ENCODE measurements around the gene ZNF74.
A peak's percentile ranks its signal among the peaks of the same experiment; 100 is the strongest.
"Not testable (repeated sequence)": the region's sequence is repeated elsewhere in the genome, so short reads cannot be mapped to it uniquely, and the experiment has no call there.

The ZNF74 gene

DNA sequence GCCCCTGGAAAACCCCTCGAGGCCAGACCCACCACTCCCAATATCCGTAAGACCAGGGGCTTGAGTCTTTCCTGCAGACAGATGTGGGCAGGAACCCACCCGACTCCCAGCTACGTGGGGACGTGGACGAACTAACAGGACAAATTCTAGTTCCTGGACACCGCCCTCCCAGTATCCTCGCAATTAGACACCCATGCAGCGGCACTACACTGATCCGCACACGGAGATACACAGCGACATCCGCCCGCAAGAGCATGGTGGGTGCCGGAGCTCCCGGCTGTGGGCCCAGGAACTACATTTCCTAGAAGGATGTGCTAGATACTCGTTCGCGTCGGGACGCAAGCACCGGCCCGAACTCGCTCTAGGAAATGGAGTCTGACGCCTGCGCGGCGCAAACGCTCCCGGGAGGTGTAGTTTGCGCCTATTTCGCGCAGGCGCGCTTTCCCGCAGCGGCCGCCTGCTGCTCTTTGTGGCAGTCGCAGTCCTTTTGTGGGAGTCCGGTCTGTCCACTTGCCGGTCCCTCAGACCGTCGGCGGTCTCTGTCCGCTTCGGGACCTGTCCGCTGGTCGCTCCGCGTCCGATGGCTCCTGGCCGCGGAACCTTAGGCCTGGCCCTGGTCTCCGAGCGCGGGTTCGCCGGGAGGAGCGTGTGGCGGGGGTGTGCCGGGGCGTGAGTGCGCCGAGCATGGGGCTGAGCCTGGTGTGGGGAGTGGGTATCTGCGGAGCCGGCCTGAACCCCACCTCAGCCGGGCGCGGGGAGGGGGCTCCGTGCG is at the start of gene ZNF74:
Gene ZNF74 (plus strand): TSS at position 447 of the 772 bp plus-strand sequence. CDS start 478 bp downstream, outside the sequence.
- peak; percentile 51 to 56 for DNase-seq (ENCODE audit: low read depth in 2 of 2, low spot score in 1 of 2)

DNA sequence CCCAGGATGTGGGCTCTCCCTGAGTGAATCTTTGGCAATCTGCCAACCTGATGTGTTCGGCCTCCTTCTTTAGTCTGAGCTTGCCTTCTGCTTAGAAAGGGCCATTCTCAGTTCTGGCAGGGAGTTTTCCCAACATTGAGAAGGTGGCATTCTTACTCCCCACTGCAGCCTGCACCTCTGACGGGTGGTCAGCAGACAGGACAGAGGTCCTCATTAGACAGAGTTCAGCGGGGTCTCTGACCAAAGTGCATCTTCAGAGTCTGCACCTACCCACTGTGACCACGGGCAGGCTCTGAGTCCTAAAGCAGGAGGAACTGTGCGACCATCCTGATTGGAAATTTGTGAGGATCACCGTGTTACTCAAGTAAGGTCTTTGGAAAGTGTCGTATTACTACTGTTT is 47.4 kb upstream of the ZNF74 start:
- DNase-seq (ENCODE audit: low read depth in 2 of 2, low spot score in 1 of 2): not testable (repeated sequence)

DNA sequence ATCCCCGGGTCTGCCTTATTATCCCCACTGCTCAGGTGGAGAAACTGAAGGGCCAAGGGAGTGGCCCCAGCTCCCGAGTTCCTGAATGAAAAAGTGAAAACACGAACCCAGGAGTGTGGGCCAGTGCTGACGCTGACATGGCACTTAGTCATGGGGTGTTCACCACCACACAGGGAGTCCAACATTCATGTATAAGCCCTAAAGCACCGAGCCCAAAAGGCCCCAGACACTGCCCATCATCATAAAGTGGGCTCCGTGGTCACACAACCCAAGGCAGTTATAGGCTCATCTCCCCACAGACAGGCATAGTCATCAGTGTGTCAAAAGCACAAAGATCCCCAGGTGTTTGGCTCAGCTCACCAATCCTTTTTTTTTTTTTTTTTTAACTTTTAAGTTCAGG is 41.4 kb upstream of the ZNF74 start:
- not testable (repeated sequence) for DNase-seq (ENCODE audit: low read depth in 2 of 2, low spot score in 1 of 2)

DNA sequence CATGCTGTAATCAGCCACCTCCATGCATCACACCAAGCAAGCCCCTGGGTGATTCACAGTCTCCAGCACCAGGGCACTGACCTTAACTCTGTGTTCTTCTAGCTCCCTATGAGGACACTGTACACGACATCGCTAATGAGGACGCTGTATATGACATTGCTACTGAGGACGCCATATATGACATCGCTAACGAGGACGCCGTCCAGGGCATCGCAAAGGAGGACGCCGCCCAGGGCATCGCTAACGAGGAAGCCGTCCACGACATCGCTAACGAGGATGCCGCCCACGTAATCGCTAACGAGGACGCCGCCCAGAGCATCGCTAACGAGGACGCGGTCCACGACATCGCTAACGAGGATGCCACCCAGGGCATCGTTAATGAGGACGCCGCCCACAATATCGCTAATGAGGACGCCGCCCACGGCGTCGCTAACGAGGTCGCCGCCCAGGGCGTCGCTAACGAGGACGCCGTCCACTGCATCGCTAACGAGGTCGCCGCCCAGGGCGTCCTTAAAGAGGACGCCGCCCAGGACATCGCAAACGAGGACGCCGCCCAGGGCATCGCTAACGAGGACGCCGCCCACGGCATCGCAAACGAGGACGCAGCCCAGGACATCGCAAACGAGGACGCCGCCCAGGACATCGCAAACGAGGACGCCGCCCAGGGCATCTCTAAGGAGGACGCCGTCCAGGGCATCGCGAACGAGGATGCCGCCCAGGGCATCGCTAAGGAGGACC is 39.5 kb upstream of the ZNF74 start:
- no peak for DNase-seq (ENCODE audit: low read depth in 2 of 2, low spot score in 1 of 2)

DNA sequence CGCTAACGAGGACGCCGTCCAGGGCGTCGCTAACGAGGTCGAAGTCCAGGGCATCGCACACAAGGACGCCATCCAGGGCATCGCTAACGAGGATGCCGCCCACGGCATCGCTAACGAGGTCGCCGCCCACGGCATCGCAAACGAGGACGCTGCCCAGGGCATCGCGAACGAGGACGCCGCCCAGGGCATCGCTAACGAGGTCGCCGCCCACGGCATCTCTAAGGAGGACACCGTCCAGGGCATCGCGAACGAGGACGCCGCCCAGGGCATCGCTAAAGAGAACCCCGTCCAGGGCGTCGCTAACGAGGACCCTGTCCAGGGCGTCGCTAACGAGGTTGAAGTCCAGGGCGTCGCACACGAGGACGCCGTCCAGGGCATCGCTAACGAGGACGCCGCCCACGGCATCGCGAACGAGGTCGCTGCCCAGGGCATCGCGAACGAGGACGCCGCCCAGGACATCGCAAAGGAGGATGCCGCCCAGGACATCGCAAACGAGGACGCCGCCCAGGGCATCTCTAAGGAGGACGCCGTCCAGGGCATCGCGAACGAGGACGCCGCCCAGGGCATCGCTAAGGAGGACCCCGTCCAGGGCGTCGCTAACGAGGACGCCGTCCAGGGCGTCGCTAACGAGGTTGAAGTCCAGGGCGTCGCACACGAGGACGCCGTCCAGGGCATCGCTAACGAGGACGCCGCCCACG is 37.9 kb upstream of the ZNF74 start:
- not testable (repeated sequence) for DNase-seq (ENCODE audit: low read depth in 2 of 2, low spot score in 1 of 2)

DNA sequence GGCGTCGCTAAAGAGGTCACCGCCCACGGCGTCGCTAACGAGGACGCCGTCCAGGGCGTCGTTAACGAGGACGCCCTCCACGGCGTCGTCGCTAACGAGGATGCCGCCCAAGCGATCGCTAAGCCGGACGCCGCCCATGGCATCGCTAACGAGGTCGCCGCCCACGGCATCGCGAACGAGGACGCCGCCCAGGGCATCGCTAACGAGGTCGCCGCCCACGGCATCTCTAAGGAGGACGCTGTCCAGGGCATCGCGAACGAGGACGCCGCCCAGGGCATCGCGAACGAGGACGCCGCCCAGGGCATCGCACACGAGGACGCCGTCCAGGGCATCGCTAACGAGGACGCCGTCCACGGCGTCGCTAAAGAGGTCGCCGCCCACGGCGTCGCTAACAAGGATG is 37.0 kb upstream of the ZNF74 start:
- not testable (repeated sequence) for DNase-seq (ENCODE audit: low read depth in 2 of 2, low spot score in 1 of 2)

DNA sequence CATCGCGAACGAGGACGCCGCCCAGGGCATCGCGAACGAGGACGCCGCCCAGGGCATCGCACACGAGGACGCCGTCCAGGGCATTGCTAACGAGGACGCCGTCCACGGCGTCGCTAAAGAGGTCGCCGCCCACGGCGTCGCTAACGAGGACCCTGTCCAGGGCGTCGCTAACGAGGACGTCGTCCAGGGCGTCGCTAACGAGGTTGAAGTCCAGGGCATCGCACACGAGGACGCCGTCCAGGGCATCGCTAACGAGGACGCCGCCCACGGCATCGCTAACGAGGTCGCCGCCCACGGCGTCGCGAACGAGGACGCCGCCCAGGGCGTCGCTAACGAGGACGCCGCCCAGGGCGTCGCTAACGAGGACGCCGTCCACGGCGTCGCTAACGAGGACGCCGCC is 36.0 kb upstream of the ZNF74 start:
- DNase-seq (ENCODE audit: low read depth in 2 of 2, low spot score in 1 of 2): not testable (repeated sequence)

DNA sequence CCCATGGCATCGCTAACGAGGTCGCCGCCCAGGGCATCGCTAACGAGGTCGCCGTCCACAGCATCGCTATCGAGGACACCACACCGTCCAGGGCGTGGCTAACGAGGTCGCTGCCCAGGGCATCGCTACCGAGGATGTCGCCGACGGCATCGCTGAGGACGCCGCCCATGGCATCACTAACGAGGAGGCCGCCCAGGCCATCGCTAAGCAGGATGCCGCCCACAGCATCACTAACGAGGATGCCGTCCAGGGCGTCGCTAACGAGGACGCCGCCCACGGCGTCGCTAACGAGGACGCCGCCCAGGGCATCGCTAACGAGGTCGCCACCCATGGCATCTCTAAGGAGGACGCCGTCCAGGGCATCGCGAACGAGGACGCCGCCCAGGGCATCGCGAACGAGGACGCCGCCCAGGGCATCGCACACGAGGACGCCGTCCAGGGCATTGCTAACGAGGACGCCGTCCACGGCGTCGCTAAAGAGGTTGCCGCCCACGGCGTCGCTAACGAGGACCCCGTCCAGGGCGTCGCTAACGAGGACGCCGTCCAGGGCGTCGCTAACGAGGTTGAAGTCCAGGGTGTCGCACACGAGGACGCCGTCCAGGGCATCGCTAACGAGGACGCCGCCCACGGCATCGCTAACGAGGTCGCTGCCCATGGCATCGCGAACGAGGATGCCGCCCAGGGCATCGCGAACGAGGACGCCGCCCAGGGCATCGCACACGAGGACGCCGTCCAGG is 35.3 kb upstream of the ZNF74 start:
- DNase-seq (ENCODE audit: low read depth in 2 of 2, low spot score in 1 of 2): not testable (repeated sequence)

DNA sequence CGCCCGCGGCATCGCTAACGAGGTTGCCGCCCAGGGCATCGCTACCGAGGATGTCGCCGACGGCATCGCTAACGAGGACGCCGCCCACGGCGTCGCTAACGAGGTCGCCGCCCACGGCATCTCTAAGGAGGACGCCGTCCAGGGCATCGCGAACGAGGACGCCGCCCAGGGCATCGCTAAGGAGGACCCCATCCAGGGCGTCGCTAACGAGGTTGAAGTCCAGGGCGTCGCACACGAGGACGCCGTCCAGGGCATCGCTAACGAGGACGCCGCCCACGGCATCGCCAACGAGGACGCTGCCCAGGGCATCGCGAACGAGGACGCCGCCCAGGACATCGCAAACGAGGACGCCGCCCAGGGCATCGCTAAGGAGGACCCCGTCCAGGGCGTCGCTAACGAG is 33.7 kb upstream of the ZNF74 start:
- DNase-seq (ENCODE audit: low read depth in 2 of 2, low spot score in 1 of 2): not testable (repeated sequence)

DNA sequence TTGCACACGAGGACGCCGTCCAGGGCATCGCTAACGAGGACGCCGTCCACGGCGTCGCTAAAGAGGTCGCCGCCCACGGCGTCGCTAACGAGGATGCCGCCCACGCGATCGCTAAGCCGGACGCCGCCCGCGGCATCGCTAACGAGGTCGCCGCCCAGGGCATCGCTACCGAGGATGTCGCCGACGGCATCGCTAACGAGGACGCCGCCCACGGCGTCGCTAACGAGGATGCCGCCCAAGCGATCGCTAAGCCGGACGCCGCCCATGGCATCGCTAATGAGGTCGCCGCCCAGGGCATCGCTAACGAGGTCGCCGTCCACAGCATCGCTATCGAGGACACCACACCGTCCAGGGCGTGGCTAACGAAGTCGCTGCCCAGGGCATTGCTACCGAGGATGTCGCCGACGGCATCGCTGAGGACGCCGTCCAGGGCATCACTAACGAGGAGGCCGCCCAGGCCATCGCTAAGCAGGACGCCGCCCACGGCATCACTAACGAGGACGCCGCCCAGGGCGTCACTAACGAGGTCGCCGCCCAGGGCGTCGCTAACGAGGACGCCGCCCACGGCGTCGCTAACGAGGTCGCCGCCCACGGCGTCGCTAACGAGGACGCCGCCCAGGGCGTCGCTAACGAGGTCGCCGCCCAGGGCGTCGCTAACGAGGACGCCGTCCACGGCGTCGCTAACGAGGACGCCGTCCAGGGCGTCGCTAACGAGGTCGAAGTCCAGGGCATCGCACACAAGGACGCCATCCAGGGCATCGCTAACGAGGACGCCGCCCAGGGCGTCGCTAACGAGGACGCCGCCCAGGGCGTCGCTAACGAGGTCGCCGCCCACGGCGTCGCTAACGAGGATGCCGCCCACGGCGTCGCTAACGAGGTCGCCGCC is 32.8 kb upstream of the ZNF74 start:
- not testable (repeated sequence) for DNase-seq (ENCODE audit: low read depth in 2 of 2, low spot score in 1 of 2)

DNA sequence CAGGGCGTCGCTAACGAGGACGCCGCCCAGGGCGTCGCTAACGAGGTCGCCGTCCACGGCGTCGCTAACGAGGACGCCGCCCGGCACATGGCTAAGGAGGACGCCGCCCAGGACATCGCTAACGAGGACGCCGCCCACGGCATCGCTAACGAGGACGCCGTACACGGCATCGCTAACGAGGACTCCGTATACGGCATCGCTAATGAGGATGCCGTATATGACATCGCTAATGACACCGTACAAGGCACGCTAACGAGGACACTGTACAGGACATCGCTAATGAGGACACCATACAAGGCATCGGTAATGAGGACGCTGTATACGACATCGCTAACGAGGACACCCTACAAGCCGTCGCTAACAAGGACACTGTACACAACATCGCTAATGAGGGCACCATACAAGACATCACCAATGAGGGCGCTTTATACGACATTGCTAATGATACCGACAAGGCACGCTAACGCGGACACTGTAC is 32.2 kb upstream of the ZNF74 start:
- not testable (repeated sequence) for DNase-seq (ENCODE audit: low read depth in 2 of 2, low spot score in 1 of 2)

DNA sequence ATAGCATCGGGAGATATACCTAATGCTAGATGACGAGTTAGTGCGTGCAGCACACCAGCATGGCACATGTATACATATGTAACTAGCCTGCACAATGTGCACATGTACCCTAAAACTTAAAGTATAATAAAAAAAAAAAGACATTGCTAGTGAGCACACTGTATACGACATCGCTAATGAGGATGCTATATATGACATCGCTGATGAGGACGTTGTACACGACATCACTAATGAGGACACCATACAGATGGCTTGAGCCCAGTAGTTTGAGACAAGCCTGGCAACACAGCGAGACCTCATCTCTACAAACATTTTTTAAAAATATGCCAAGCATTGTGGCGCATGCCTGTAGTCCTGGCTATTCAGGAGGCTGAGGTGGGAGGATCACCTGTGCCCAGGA is 31.5 kb upstream of the ZNF74 start:
- DNase-seq (ENCODE audit: low read depth in 2 of 2, low spot score in 1 of 2): not testable (repeated sequence)

DNA sequence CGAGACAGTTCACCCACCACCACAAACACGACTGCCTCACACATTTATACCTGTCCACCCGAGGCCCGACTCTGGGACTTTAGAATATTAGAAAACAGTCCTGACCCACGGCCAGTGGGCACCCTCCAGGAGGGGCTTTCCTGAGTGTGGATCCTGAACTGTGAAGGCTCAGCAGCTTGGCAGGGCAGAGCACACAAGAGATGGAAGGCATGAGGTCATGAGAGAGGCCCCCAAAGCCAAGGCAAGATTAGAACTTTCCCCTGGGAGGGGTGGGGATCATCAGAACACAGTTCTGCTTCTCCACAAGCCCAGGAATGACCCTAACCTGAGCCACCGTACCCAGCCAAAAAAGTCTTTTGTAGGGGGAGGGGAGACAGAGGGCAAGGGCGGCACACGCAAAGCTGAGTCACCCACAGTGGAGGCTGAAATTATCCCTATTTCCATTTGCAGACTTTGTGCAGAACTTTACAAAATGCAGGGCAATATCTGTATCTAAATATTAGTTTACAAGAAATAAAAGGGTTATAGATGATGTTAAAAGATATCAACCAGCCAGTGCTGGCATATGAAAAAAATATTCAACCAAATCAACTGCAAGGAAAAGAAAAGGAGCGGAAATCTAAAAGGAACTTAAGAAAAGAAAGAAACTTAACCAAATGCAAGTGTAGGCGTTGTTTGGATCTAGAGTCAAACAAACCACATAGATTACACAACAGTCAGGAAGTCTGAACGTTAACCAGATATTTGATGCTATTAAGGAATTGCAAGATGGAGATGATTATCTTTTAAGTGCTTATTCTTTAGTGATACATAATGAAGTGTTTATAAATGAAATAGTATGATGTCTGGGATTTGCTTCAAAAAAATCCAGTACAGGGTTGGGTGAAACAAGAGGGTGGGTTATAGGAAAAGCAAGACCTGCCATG is 29.4 kb upstream of the ZNF74 start:
- DNase-seq (ENCODE audit: low read depth in 2 of 2, low spot score in 1 of 2): not testable (repeated sequence)

DNA sequence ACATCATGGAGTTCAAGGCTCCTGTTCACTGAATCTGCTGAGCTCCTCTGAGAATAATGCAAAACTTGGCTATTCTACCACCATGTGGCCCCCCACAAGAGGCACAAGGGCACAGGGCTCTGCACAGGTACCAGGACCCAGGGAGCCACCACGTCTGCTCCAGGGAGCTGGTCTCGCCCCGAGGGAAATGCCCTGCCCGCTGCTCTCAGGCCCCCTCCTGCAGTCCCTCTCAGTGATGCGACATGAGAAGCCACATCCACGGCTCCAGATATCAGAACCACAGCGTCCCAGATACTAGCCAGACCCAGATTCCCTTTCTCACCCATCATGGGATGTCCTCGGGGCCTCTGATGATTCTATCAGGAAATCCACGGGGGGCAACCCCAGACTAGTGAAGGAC is 27.1 kb upstream of the ZNF74 start:
- DNase-seq (ENCODE audit: low read depth in 2 of 2, low spot score in 1 of 2): not testable (repeated sequence)

DNA sequence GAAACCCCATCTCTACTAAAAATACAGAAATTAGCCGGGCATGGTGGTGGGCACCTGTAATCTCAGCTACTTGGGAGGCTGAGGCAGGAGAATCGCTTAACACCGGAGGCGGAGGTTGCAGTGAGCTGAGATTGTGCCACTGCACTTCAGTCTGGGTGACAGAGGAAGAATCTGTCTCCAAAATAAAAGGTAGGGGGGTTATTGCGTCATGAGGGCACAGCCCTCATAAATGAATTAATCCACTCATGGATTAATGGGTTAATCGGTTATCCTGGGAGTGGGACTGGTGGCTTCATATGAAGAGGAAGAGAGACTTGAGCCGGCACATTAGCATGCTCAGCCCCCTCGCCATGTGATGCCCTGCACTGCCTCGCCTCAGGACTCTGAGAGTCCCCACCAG is 25.1 kb upstream of the ZNF74 start:
- not testable (repeated sequence) for DNase-seq (ENCODE audit: low read depth in 2 of 2, low spot score in 1 of 2)

DNA sequence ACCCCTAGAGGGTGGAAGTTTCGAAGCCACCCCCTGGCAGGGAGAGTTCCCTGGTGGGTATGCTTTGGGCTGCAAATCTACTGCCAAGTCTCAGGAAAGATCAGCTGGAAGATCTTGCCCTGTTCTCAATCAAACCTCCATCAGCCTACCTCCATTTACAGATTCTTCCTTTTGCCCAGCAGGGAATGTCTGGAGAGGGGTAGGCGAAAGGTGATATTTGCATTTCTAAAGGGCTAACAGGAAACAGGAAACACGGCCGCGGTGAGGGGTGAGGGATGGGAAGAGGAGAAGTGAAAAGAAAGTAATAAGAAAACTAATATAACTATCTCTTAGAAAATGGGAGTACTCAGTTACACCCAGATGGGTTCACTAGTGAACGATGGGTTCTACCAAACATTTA is 22.3 kb upstream of the ZNF74 start:
- not testable (repeated sequence) for DNase-seq (ENCODE audit: low read depth in 2 of 2, low spot score in 1 of 2)

DNA sequence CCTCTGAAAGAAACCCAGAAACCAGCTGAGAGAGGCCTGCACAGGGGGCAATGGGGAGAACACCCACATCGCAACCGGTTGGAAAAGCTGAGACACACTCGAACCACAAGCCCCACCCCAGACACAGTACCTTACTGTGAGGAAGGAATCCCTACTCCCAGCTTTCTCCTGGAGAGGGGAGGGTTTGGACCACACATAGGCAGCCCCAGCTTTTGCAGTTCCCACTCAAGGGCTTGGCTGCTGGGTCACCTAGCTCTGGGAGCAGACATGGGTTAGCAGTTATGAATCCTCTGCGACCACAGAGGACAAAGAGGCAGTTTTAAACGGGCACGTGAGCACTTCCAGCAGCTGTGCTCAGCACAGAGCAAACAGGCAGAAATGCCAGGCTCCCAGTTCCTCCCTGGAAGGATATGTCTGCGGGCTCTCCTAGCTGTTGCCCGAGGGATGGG is 21.5 kb upstream of the ZNF74 start:
- not testable (repeated sequence) for DNase-seq (ENCODE audit: low read depth in 2 of 2, low spot score in 1 of 2)

DNA sequence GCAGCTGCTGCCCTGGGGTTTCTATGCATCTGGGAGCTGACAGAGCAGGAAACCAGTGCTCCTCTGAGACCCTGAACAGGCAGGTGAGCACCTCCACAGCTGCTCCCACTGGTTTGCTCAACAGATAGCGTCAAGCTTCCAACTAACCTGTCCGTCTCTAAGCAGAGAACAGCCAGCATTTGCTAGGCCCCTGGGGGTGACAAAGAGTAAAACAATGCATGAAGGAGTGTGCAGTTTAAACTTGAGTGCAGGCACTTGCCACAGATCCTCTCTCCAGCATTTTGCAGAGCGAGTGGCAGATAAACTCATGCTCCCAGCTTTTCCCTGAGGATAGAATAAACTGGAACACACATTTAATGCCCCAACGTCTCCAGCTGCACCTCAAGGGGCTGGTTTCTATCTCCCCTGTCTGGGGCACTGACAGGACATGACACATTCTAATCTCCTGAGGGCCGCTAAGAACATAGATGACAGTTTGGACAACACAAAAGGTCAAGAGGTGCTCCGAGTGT is 20.7 kb upstream of the ZNF74 start:
- DNase-seq (ENCODE audit: low read depth in 2 of 2, low spot score in 1 of 2): not testable (repeated sequence)

Data from stimulated activated CD8-positive, alpha-beta memory T cell treated with anti-CD3 and anti-CD28 coated beads, Interleukin-4, amount 100 ng/mL, for 4 hours (primary cell).